HG02852 (cell line): ENCODE measurements around the gene MYLK3.
"Not testable (repeated sequence)": the region's sequence is repeated elsewhere in the genome, so short reads cannot be mapped to it uniquely, and the experiment has no call there.

Experiments used
- ATAC-seq: cut with Tn5 transposase; IDR thresholded peaks from one replicate; pipeline ENCODE4 v1.9.1; 2021; ENCODE audit warnings: mild to moderate bottlenecking, moderate library complexity; ENCODE audit not compliant: unreplicated experiment

Gene MYLK3

GRCh38 chr16:46747777-46748651, at the start of gene MYLK3:
TSS of gene MYLK3 (minus strand) at chr16:46748344. CDS start at chr16:46748193, 151 bp downstream.
- no peak for ATAC-seq

- no peak for ATAC-seq
Observed at GRCh38 chr16:46797501-46797900, 49.4 kb upstream of the MYLK3 start.

- ATAC-seq: no peak
Observed at GRCh38 chr16:46796764-46797269, 48.7 kb upstream of the MYLK3 start.

GRCh38 chr16:46793841-46794240, 45.7 kb upstream of the MYLK3 start:
- no peak for ATAC-seq

GRCh38 chr16:46790599-46791270, 42.6 kb upstream of the MYLK3 start:
- no peak for ATAC-seq

- ATAC-seq: peak; percentile 81
Observed at GRCh38 chr16:46789499-46790414, 41.6 kb upstream of the MYLK3 start.

- ATAC-seq: no peak
Observed at GRCh38 chr16:46788891-46789474, 40.8 kb upstream of the MYLK3 start.

- ATAC-seq: peak; percentile 29
Observed at GRCh38 chr16:46787909-46788308, 39.8 kb upstream of the MYLK3 start.

- no peak for ATAC-seq
Observed at GRCh38 chr16:46785076-46785845, 37.1 kb upstream of the MYLK3 start.

GRCh38 chr16:46784569-46784968, 36.4 kb upstream of the MYLK3 start:
- ATAC-seq: not testable (repeated sequence)

- no peak for ATAC-seq
Observed at GRCh38 chr16:46783800-46784199, 35.7 kb upstream of the MYLK3 start.

GRCh38 chr16:46782320-46782719, 34.2 kb upstream of the MYLK3 start:
- no peak for ATAC-seq

- no peak for ATAC-seq
Observed at GRCh38 chr16:46777804-46778203, 29.7 kb upstream of the MYLK3 start.

GRCh38 chr16:46775214-46775613, 27.1 kb upstream of the MYLK3 start:
- peak; percentile 29 for ATAC-seq

GRCh38 chr16:46774743-46775177, 26.6 kb upstream of the MYLK3 start:
- peak; percentile 76 for ATAC-seq

GRCh38 chr16:46772463-46772862, 24.3 kb upstream of the MYLK3 start:
- ATAC-seq: no peak

- ATAC-seq: no peak
Observed at GRCh38 chr16:46768809-46769208, 20.7 kb upstream of the MYLK3 start.

- ATAC-seq: no peak
Observed at GRCh38 chr16:46765050-46765449, 16.9 kb upstream of the MYLK3 start.

- ATAC-seq: no peak
Observed at GRCh38 chr16:46763147-46763546, 15.0 kb upstream of the MYLK3 start.

- ATAC-seq: no peak
Observed at GRCh38 chr16:46762583-46762982, 14.4 kb upstream of the MYLK3 start.
